GM12864 (cell line): ENCODE measurements around the gene TSHR.
"Not testable (repeated sequence)": the region's sequence is repeated elsewhere in the genome, so short reads cannot be mapped to it uniquely, and the experiment has no call there.

Experiments
- DNase-seq: peaks from one replicate; pipeline ENCODE4 v3.0.0-alpha.2; 2011; ENCODE audit warnings: low read depth
- H3K4me3 ChIP-seq: 2 replicates; pipeline ENCODE4 v1.5.1; 2011; ENCODE audit warnings: mild to moderate bottlenecking, low read depth, low read length, control low read depth
- TF ChIP-seq, protein P1 (sequence below): IDR thresholded peaks from 2 replicates; pipeline ENCODE4 v1.5.1; 2011; ENCODE audit warnings: low read depth, mild to moderate bottlenecking, moderate library complexity, low read length, control low read depth, inconsistent platforms; ENCODE audit errors: missing control alignments

TSHR gene

DNA sequence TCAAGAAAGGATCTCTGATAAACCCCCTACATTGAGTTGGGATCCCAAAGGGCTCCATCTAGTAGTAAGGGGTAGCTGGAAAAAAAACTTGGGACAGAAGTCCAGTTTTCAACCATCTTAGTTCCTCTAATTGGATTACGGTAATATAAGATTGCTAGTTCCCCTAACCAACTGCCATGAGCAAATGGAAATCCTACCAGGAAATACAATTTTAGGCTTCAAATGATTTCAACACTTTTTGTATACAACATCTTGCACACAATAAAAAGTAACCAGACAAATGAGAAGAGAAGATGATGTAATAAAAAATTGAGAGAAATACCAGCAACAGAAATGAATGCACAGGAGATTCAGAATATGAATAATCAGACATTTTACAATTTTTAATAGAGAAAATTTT lies 73.0 kb downstream of the TSHR start:
- DNase-seq, result no peak
- TF ChIP-seq, protein P1, sequence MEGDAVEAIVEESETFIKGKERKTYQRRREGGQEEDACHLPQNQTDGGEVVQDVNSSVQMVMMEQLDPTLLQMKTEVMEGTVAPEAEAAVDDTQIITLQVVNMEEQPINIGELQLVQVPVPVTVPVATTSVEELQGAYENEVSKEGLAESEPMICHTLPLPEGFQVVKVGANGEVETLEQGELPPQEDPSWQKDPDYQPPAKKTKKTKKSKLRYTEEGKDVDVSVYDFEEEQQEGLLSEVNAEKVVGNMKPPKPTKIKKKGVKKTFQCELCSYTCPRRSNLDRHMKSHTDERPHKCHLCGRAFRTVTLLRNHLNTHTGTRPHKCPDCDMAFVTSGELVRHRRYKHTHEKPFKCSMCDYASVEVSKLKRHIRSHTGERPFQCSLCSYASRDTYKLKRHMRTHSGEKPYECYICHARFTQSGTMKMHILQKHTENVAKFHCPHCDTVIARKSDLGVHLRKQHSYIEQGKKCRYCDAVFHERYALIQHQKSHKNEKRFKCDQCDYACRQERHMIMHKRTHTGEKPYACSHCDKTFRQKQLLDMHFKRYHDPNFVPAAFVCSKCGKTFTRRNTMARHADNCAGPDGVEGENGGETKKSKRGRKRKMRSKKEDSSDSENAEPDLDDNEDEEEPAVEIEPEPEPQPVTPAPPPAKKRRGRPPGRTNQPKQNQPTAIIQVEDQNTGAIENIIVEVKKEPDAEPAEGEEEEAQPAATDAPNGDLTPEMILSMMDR, result no peak
- no peak overlapping the region for H3K4me3 ChIP-seq

GRCh38 chr14:81031488-81031887 lies 76.1 kb downstream of the TSHR start:
- H3K4me3 ChIP-seq, result no peak overlapping the region
- no peak for DNase-seq
- TF ChIP-seq, protein P1, result no peak

DNA sequence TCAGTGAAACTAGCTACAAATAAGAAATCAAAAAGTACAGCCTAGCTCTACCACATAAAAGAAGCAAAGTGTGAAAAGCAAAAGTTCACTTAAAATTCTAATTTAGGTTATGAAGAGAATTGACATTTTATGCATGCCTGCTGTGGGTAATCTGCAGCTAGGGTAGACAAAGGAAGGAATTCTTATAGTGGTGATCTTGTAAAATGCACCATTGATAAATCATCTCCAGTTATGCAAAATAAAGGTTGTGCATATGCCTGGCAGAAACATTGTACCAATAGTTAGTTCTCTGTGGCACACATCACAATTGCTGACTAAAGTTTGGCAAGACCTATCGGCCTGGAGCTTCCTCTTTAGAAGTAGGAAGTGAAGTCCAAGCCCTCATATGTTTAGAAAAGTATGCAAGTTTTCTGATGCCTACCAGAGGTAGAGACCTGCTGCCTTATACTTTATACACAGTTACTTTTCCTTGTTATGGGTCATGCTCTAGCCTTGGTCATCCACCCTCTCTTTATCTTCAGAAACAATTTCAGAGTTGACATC lies 78.3 kb downstream of the TSHR start:
- TF ChIP-seq, protein P1, result no peak

DNA sequence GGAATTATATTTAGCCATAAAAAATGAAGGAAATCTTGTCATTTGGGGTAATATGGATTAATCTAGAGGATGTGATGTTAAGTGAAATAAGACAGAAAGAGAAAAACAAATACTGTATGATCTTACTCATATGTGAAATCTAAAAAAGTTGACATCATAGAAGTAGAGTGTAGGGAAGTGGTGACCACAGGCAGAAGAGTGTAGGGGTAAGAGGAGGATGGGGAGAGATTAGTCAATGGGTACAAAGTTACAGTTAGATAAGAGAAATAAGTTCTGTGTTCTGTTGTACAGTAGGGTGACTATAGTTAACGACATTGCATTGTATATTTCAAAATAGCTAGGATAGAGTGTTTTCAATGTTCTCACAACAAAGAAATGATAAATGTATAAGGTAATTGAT lies 87.0 kb downstream of the TSHR start:
- DNase-seq, result no peak
- no peak overlapping the region for H3K4me3 ChIP-seq
- TF ChIP-seq, protein P1, result no peak

More for the DNA sequence above, 78.3 kb downstream of the TSHR start:
- no peak overlapping the region for H3K4me3 ChIP-seq
- DNase-seq, result no peak

GRCh38 chr14:81051547-81051946 lies 96.1 kb downstream of the TSHR start:
- DNase-seq, result no peak
- TF ChIP-seq, protein P1, result no peak
- H3K4me3 ChIP-seq, result no peak overlapping the region

GRCh38 chr14:81054057-81054456 lies 98.6 kb downstream of the TSHR start:
- DNase-seq, H3K4me3 ChIP-seq: not testable (repeated sequence)

GRCh38 chr14:81055971-81056370 lies 100.5 kb downstream of the TSHR start:
- TF ChIP-seq, protein P1, result no peak
- no peak for DNase-seq
- H3K4me3 ChIP-seq, result no peak overlapping the region
